ENCODE results near the gene ULK3.

DNA sequence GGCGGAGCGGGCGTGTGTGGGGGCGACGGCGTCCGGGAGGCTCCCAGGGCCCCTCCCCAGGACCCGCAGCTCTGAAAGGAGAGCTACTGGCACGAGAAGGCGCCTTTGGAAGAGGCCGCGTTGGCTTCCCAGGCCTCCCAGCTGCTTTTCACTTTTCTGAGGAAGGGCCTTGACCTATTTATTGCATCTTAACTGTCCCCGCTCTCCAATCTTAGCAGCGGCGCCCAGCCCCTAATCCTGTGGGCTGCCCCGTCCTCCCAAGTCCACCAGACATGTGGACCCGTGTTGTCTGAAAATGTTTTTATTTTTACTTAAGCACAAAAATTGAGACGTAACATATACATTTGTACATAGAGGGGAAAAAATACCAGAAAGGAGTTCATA is 481 bp upstream of the ULK3 start:
- TF ChIP-seq GABPB1 (CRISPR knock-in tag; IDR thresholded peaks at IDR 0.05) (no peak), USF2 (CRISPR knock-in tag; IDR thresholded peaks at IDR 0.05) (no peak), NFYB (CRISPR knock-in tag; conservative IDR thresholded peaks at IDR 0.05; ENCODE audit: low read depth) (no peak), SP1 (CRISPR knock-in tag; conservative IDR thresholded peaks at IDR 0.05) (no peak), ATF3 (CRISPR knock-in tag; conservative IDR thresholded peaks at IDR 0.05) (no peak), ZNF317 (CRISPR knock-in tag; IDR thresholded peaks at IDR 0.05; ENCODE audit: borderline replicate concordance, low read depth) (no peak)
- TF ChIP-seq, protein P1, sequence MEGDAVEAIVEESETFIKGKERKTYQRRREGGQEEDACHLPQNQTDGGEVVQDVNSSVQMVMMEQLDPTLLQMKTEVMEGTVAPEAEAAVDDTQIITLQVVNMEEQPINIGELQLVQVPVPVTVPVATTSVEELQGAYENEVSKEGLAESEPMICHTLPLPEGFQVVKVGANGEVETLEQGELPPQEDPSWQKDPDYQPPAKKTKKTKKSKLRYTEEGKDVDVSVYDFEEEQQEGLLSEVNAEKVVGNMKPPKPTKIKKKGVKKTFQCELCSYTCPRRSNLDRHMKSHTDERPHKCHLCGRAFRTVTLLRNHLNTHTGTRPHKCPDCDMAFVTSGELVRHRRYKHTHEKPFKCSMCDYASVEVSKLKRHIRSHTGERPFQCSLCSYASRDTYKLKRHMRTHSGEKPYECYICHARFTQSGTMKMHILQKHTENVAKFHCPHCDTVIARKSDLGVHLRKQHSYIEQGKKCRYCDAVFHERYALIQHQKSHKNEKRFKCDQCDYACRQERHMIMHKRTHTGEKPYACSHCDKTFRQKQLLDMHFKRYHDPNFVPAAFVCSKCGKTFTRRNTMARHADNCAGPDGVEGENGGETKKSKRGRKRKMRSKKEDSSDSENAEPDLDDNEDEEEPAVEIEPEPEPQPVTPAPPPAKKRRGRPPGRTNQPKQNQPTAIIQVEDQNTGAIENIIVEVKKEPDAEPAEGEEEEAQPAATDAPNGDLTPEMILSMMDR (IDR thresholded peaks at IDR 0.05): 0 out of 2 replicates have a peak, but pooled peaks have one; percentile 8
- TF ChIP-seq, protein P2, sequence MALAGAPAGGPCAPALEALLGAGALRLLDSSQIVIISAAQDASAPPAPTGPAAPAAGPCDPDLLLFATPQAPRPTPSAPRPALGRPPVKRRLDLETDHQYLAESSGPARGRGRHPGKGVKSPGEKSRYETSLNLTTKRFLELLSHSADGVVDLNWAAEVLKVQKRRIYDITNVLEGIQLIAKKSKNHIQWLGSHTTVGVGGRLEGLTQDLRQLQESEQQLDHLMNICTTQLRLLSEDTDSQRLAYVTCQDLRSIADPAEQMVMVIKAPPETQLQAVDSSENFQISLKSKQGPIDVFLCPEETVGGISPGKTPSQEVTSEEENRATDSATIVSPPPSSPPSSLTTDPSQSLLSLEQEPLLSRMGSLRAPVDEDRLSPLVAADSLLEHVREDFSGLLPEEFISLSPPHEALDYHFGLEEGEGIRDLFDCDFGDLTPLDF (CRISPR knock-in tag; IDR thresholded peaks at IDR 0.05): no peak

Measured in WTC11 (cell line).